OCI-LY7 (cell line): Measurements from ENCODE around the gene CCR4.

Source experiments
- CTCF ChIP-seq: fragments of 200-600 bp; sonication (generic); conservative IDR thresholded peaks from 2 replicates; pipeline ENCODE4 v1.5.1; 2014; ENCODE audit warnings: mild to moderate bottlenecking, antibody characterized with exemption, low read length, moderate library complexity, mixed read lengths
- EZH2phosphoT487 ChIP-seq: fragments of 200-600 bp; sonication (generic); IDR thresholded peaks from 2 replicates; pipeline ENCODE4 v1.6.1; 2018; ENCODE audit warnings: low read depth, borderline replicate concordance, mild to moderate bottlenecking, mixed run types, antibody characterized with exemption, low read length, moderate library complexity, mixed read lengths

- TF ChIP-seq CTCF (no peak), EZH2phosphoT487 (no peak)
These were observed 44.8 kb downstream of the CCR4 start for GRCh38 chr3:32996048-32996754.
